Keratinocyte (primary cell): ENCODE data around the gene CTDSPL2. TPM values are rescaled to one million over a fixed set of nuclear protein-coding genes. Genes with fewer than 3 reads are reported as not detected.

Experiments used
- DNase-seq: peaks from one replicate; pipeline ENCODE4 v3.0.0-alpha.2; 2011; ENCODE audit warnings: low read depth, missing footprints, low spot score
- FAIRE-seq: peaks from 2 replicates; lab custom pipeline; 2011; peaks lifted over from hg19 to GRCh38; lab: Jason Lieb, UNC
- H2AFZ ChIP-seq: 2 replicates; pipeline ENCODE4 v1.6.0; 2012; ENCODE audit warnings: low read length, control low read depth, inconsistent platforms; ENCODE audit not compliant: control insufficient read depth
- H3K27ac ChIP-seq: 2 replicates; pipeline ENCODE4 v1.5.1; 2011; ENCODE audit warnings: low read length; ENCODE audit not compliant: control insufficient read depth, insufficient read depth
- H3K27me3 ChIP-seq: 3 replicates; pipeline ENCODE4 v1.6.0; 2011; ENCODE audit warnings: low read length; ENCODE audit not compliant: control insufficient read depth, insufficient read depth; ENCODE audit errors: extremely low read depth
- H3K36me3 ChIP-seq, 2 experiments: 2 replicates in 1 of 2; 3 replicates in 1 of 2; pipeline ENCODE4 v1.5.1; 2011; ENCODE audit warnings: low read length in 2 of 2, mild to moderate bottlenecking in 1 of 2; ENCODE audit not compliant: control insufficient read depth in 2 of 2, insufficient read depth in 2 of 2; ENCODE audit errors: extremely low read depth in 1 of 2
- H3K4me1 ChIP-seq: 3 replicates; pipeline ENCODE4 v1.5.1; 2011; ENCODE audit warnings: low read length; ENCODE audit not compliant: control insufficient read depth, insufficient read depth; ENCODE audit errors: extremely low read depth
- H3K4me2 ChIP-seq: 3 replicates; pipeline ENCODE4 v1.6.0; 2011; ENCODE audit warnings: low read depth, low read length; ENCODE audit not compliant: control insufficient read depth, insufficient read depth; ENCODE audit errors: extremely low read depth
- H3K4me3 ChIP-seq, 3 experiments: fragments of 200-600 bp in 1 of 3; sonication (generic) in 1 of 3; 2 replicates in 2 of 3; 3 replicates in 1 of 3; pipeline ENCODE4 v1.5.1; 2011 to 2016; ENCODE audit warnings: low read length in 3 of 3, mild to moderate bottlenecking in 3 of 3, control low read depth in 2 of 3, inconsistent platforms in 1 of 3, low read depth in 1 of 3, mixed read lengths in 1 of 3, mixed run types in 1 of 3, moderate library complexity in 1 of 3; ENCODE audit not compliant: control insufficient read depth in 2 of 3, insufficient read depth in 2 of 3; ENCODE audit errors: extremely low read depth in 1 of 3
- H3K79me2 ChIP-seq: 2 replicates; pipeline ENCODE4 v1.6.0; 2012; ENCODE audit warnings: low read length; ENCODE audit not compliant: control insufficient read depth, insufficient read depth
- H3K9ac ChIP-seq: 3 replicates; pipeline ENCODE4 v1.6.0; 2011; ENCODE audit warnings: low read length; ENCODE audit not compliant: control insufficient read depth, insufficient read depth; ENCODE audit errors: extremely low read depth
- H3K9me1 ChIP-seq: 3 replicates; pipeline ENCODE4 v1.6.0; 2011; ENCODE audit warnings: low read length; ENCODE audit not compliant: control insufficient read depth, insufficient read depth; ENCODE audit errors: extremely low read depth
- H3K9me3 ChIP-seq: 2 replicates; pipeline ENCODE4 v1.5.1; 2012; ENCODE audit warnings: low read depth, low read length; ENCODE audit not compliant: control insufficient read depth
- H4K20me1 ChIP-seq: 3 replicates; pipeline ENCODE4 v1.6.0; 2011; ENCODE audit warnings: low read length; ENCODE audit not compliant: control insufficient read depth, insufficient read depth; ENCODE audit errors: extremely low read depth
- CTCF ChIP-seq, 3 experiments: IDR thresholded peaks in 1 of 3; conservative IDR thresholded peaks in 1 of 3; optimal IDR thresholded peaks in 1 of 3; 2 replicates in 2 of 3; 3 replicates in 1 of 3; pipeline versions ENCODE3 to v1.5.1; 2011; ENCODE audit warnings: low read length in 3 of 3, mild to moderate bottlenecking in 3 of 3, moderate library complexity in 2 of 3, control low read depth in 1 of 3, inconsistent platforms in 1 of 3; ENCODE audit not compliant: insufficient read depth in 2 of 3; ENCODE audit errors: extremely low read depth in 1 of 3
- EZH2 ChIP-seq: IDR thresholded peaks from one replicate; pipeline ENCODE4 v1.6.1; 2012; ENCODE audit warnings: inconsistent platforms, mild to moderate bottlenecking, low read length, moderate library complexity
- dilution Hi-C: fragments of 300-500 bp; cut with MboI; formaldehyde crosslinking; loops from one replicate; pipeline ENCODE4 v1.7.0; 2020; ENCODE audit warnings: low sequenced_read_pairs; ENCODE audit not compliant: extremely low pct_ligation_motif_present
- polyA plus RNA-seq, 5 experiments: library from polyadenylated mRNA; depleted of rRNA in 3 of 5; stranded (reverse) in 3 of 5; stranded (forward) in 1 of 5; unstranded in 1 of 5; fragments of >200 nt; gene quantifications; 1 replicate in 1 of 5; 2 replicates in 3 of 5; 3 replicates in 1 of 5; pipeline versions ENCODE4 v1.2.1 to v1.2.3, GENCODE V29; 2011 to 2012; ENCODE audit warnings: missing spikeins in 2 of 5, low read depth in 1 of 5, low replicate concordance in 1 of 5

The CTDSPL2 gene
- polyA plus RNA-seq, 1 donor (not counting 4 experiments of a cell fraction or from before 2014, with no cell fraction given): 19.2 TPM

- no peak for TF ChIP-seq EZH2
- TF ChIP-seq CTCF (optimal IDR thresholded peaks at IDR 0.05 in 1 of 3, IDR thresholded peaks at IDR 0.05 in 1 of 3, conservative IDR thresholded peaks at IDR 0.05 in 1 of 3; ENCODE audit: extremely low read depth in 1 of 3, insufficient read depth in 2 of 3, low read length in 3 of 3): no peak
- dilution Hi-C loops: no loop called here
- no peak overlapping the region for H3K9ac ChIP-seq
- H3K9me1 ChIP-seq: no peaks in the 10 kb centered on the region
- no peaks in the 10 kb centered on the region for H3K27me3 ChIP-seq
- H4K20me1 ChIP-seq: no peaks in the 10 kb centered on the region
- no peak overlapping the region for H3K27ac ChIP-seq
- H3K4me3 ChIP-seq: no peak overlapping the region
- peaks cover 9% of the 10 kb centered on the region for H3K4me1 ChIP-seq
- no peaks in the 10 kb centered on the region for H3K9me3 ChIP-seq
- no peaks in the 10 kb centered on the region for H3K79me2 ChIP-seq
- FAIRE-seq (no peak), DNase-seq (no peak)
- H2AFZ ChIP-seq: no peak overlapping the region
- no peaks in the 10 kb centered on the region for H3K36me3 ChIP-seq
- H3K4me2 ChIP-seq: no peak overlapping the region
Observed at GRCh38 chr15:44492040-44492439, 64.6 kb downstream of the CTDSPL2 start.

GRCh38 chr15:44492672-44493071, 65.2 kb downstream of the CTDSPL2 start:
- Histone ChIP-seq H3K36me3 (peaks cover 0 to 2% of the 10 kb centered on the region in 2 experiments), H3K4me2 (no peak overlapping the region), H3K9me1 (no peaks in the 10 kb centered on the region), H3K79me2 (no peaks in the 10 kb centered on the region), H3K4me1 (peaks cover 9% of the 10 kb centered on the region), H3K27me3 (no peaks in the 10 kb centered on the region), H3K4me3 (no peak overlapping the region), H3K9ac (no peak overlapping the region), H3K27ac (no peak overlapping the region), H3K9me3 (no peaks in the 10 kb centered on the region), H4K20me1 (no peaks in the 10 kb centered on the region), H2AFZ (no peak overlapping the region)
- TF ChIP-seq CTCF (optimal IDR thresholded peaks at IDR 0.05 in 1 of 3, IDR thresholded peaks at IDR 0.05 in 1 of 3, conservative IDR thresholded peaks at IDR 0.05 in 1 of 3; ENCODE audit: extremely low read depth in 1 of 3, insufficient read depth in 2 of 3, low read length in 3 of 3) (no peak), EZH2 (no peak)
- no peak for FAIRE-seq
- DNase-seq: no peak
- dilution Hi-C loops: no loop called here
